Measurements from ENCODE around the gene DDX51.

DDX51 gene, protein sequence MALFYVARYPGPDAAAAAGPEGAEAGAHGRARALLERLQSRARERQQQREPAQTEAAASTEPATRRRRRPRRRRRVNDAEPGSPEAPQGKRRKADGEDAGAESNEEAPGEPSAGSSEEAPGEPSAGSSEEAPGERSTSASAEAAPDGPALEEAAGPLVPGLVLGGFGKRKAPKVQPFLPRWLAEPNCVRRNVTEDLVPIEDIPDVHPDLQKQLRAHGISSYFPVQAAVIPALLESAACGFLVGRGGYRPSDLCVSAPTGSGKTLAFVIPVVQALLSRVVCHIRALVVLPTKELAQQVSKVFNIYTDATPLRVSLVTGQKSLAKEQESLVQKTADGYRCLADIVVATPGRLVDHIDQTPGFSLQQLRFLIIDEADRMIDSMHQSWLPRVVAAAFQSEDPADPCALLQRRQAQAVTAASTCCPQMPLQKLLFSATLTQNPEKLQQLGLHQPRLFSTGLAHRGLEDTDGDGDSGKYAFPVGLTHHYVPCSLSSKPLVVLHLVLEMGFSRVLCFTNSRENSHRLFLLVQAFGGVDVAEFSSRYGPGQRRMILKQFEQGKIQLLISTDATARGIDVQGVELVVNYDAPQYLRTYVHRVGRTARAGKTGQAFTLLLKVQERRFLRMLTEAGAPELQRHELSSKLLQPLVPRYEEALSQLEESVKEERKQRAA

DNA sequence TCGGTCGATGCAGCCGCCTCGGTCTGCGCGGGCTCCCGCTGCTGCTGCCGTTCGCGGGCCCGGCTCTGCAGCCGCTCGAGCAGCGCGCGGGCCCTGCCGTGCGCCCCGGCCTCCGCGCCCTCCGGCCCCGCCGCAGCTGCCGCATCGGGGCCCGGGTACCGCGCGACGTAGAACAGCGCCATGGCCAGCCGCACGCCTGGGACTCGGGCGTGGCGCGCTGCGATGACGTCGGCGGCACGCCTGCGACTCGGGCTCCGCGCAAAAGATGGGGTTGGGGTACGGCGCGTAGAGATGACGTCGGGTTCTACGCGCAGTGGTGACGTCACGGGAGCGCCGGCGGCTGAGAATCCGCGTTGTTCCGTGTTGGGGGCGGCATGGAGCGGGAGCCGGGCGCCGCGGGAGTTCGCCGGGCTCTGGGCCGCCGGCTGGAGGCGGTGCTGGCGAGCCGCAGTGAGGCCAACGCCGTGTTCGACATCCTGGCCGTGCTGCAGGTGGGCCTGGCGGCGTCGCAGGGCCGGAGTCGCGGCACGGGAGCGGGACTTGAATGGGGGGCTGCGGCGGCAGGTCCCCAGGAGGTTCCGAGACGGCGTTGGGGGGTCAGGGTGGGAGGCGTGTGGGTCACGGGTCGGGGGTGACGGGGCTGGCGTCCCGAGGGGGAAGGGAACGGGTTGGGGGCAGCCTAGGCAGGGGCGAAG is at the start of gene DDX51, which contains the start of gene NOC4L:
Gene DDX51 (minus strand): TSS at position 205 of the 695 bp plus-strand sequence. CDS start 23 bp downstream, at position 182.
Gene NOC4L (plus strand): TSS at position 343 of the 695 bp plus-strand sequence. CDS start 32 bp downstream, at position 375.
- DNase-seq: peak; percentile 99

DNA sequence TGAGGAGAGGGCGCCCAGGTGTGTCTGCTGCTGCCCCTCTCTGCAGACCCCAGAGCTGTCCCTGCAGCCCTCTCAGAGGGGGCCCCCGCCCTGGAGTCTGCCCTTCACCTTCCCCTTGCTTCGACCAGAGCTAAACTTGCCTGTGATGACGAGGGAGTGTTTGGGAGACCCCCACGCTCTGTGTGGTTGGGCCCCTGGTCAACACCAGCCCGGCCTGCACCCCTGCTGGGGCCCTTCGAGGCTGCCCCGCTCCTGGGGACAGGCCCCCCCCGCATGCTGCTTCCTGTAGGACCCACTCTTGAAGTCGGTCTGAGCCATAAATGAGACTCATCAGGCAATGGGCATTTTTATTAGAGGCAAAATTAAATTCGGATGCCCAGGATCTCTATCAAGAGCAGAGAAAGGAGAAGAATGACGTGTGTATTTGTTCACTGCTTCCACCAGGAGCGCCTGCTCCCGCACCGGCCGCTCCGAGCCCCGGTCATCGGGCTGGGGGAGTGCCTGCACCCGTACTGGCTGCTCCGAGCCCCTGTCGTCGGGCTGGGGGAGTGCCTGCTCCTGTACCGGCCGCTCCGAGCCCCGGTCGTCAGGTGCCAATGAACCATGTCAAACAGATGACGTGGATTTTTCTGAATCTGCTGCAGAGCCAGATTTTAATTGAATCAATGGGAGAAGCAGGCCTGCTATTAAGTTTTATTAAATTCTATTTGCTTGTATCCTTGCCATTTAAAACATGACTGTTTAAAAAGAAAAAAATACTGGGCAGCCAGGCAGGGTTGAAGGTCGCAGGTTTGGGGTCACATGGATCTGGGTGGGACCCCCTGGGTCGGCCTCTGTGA is 47.8 kb upstream of the DDX51 start:
- DNase-seq: no peak

DNA sequence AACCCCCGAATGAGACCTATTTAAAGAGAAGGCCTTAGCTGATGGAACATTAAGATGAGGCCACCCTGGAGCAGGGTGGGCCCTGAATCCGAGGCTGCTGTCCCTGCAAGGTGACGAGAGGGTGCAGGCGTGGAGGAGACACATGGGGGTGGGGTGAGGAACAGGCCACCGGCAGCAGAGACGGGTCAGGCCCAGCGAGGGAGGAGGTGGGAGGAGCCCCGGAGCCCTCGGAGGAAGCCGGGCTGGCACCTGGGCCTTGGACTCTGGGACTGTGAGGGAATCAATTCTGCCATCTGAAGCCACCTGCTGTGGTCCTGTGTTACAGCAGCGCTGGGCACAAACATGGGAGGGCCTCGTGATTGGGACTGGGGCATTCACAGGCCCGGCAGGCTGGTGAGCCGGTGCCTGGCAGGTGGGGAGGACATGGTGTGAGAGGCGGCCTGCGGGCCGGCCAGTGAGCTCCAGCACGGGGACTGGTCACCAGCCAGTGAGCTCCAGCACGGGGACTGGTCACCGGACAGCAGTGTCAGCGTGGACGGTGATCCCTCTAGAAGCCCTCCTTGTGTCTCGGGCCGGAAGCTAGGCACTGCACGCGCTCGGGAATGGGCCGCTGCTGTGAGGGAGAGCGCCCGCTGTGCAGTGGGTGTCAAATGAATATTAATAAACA is 46.8 kb upstream of the DDX51 start:
- no peak for DNase-seq

- DNase-seq: no peak
Observed at GRCh38 chr12:132190012-132190755, 46.1 kb upstream of the DDX51 start.

DNA sequence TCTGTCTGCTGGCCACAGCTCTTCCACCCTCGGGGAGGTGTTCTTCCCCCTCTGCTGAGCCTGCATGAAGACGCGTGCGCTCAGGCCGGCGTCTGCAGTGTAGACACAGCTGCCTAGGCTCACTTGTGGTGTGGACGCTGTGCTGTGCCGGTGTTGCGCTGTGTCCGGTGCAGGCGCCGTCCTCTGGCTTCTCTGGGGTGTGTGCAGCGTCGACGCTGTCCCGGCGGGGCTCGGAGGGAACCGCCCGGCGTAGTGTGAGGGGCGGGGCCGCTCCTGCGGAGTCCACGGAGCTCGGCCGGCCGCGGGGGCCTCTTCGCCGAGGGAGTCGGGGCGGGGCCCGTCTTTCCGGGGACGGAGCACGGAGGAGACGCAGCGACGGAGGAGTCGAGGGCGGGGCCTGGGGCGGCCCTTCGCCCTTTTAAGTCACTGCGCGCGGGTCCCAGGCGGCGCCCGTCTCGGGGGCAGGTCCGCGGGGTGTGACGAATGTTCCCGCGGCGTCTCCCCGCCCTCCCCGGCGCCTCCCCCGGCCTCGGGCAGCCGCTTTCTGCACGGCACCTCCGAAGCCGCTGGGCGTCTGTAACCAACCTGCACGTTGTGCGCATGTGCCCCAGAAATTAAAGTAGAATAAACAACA is 45.4 kb upstream of the DDX51 start:
- peak; percentile 98 for DNase-seq

GRCh38 chr12:132188916-132189325 is 44.8 kb upstream of the DDX51 start:
- DNase-seq: no peak

GRCh38 chr12:132188451-132188901 is 44.4 kb upstream of the DDX51 start:
- DNase-seq: no peak

DNA sequence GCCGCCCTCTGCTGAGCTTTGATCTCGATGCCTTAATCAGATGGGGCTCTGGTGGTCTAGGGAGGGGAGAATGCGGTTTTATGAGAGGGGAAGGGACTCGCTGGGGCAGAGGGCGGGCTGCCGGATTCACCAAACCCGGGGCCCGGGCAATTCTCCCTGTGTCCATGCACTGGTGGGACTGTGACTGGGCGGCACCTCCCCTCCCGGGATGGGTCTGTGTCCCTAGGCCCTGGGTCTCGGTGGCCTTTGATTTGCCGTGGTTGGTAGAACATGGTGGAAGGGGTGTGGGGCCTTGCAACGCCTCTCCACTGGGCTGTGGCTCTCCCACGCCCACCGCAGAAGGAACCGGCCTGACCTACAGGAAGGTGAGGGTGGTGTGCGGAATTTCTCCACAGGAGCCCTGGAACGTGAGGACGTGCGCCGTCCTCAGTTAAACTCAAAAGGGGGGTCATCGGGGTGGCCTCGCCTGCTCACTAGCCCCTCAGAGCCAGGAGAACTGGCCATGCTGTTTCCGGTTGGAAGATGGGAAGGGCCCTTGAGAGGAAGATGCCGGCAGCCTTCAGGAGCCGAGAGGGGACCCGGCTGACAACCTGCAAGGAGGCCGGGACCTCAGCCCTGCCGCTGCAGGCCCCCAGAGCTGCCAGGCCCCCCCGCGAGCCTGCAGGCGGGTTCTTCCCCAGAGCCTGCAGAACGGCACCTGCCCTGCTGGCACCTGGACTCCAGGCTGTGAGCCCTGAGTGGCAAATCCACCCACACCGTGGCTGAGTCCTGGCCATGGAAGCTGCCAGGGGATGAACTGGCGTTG is 43.7 kb upstream of the DDX51 start:
- DNase-seq: no peak

- DNase-seq: no peak
Observed at GRCh38 chr12:132186857-132187620, 42.9 kb upstream of the DDX51 start.

DNA sequence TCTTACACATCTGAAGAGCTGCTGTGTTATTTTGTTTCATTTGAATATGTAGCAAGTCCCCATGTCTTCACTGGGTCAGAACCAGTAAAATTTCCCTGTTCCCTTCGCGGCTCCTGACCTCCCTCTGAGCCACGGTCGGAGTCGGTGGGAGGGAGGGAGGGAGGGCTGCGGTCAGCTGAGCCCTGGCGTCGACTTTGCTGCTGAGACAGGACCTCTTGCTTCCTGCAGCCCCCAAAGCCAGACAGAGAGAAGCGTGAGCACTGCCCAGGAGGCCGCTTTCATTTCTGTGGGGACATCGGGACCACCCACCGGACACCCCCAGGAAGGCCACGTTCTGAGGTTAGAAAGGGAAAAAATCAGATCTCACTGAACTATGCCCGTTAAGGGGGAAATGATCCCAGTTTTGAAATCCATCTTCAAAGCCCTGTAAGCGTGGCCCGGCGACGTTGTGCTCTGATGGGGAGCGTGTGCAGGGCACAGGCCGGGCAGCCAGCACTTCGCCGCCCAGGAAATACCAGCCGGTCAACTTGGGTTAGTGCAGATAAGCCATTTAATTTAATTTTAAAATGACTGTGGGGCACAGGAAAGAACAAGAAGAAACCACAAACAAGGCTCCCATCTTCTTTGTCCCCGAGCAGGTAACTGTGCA is 42.2 kb upstream of the DDX51 start:
- DNase-seq: no peak

DNA sequence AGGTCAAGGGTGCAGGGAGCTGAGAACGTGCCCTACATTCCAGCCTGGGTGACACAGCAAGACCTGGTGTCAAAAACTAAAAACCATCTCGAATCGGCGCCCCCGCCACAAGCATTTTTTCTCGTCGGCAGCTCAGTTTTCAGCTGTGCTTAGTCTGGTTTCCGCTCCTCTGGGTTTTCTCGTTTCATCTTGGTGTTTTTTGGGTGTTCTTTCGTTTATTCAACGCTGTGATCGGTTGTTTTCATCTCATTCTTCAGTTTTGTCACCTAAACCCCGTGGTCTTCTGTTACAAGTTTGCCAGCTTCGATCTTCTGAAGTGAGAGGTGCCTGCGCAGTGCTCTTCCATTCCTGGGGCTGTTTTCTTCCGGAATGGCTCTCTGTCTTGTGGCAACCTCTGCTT is 41.6 kb upstream of the DDX51 start:
- DNase-seq: no peak

GRCh38 chr12:132182711-132183365 is 38.7 kb upstream of the DDX51 start:
- no peak for DNase-seq

DNA sequence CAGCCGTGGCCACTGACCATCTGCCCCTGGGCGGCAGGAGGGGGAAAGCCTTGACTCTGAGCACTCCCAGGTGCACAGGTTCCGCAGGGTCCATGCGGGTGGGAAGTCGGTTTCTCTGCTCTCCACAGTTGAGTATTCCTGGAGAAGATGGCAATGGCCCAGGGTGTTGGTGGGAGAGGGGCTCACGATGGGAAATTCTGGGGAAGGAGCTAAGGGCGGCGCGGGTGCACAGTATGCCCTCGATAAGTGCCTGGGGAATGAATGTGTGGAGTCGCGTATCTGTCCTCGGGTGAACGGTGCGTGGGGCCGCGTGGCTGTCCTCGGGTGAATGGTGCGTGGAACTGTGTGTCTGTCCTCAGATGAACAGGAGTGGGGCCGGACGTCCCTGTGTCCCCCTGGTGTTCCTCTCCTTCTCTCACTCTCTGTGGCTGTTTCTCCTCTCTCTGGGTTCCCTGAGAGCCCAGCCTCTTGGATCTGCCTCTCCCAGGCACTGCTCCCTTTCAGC is 38.1 kb upstream of the DDX51 start:
- no peak for DNase-seq

- DNase-seq: no peak
Observed at GRCh38 chr12:132181570-132182200, 37.6 kb upstream of the DDX51 start.

- no peak for DNase-seq
Observed at GRCh38 chr12:132180648-132181546, 36.8 kb upstream of the DDX51 start.

Measured in activated effector memory CD4-positive, alpha-beta T cell treated with anti-CD3 and anti-CD28 coated beads, Interleukin-2, amount 50 U/mL, for 16 hours (primary cell).